K562 (cell line): ENCODE results near the gene FAM83E. TPM values are rescaled to one million over a fixed set of nuclear protein-coding genes. Genes with fewer than 3 reads are reported as not detected.
A peak's percentile ranks its signal among the peaks of the same experiment; 100 is the strongest.

Experiments
- ESRRA ChIP-seq: fragments of 450-650 bp; IDR thresholded peaks from 2 replicates; pipeline ENCODE4 v1.6.1; 2014; ENCODE audit warnings: low read depth, mild to moderate bottlenecking, moderate library complexity, borderline replicate concordance
- MYNN ChIP-seq, 2 experiments: sonication (generic); formaldehyde crosslinking in 1 of 2; IDR thresholded peaks; 2 replicates each; pipeline versions ENCODE4 v1.5.0 to v1.6.1; 2016 to 2020; ENCODE audit warnings: antibody characterized with exemption in 1 of 2, missing genetic modification reagents in 1 of 2
- RBFOX2 ChIP-seq: fragments of 200-400 bp; formaldehyde crosslinking; IDR thresholded peaks from 2 replicates; pipeline ENCODE4 v1.6.1; 2017; ENCODE audit warnings: low read depth, mild to moderate bottlenecking, low read length, moderate library complexity
- SRF ChIP-seq, 2 experiments: fragments of 250-450, 450-650 bp in 1 of 2; sonication (Bioruptor Pico) in 1 of 2; sonication (generic) in 1 of 2; formaldehyde crosslinking; IDR thresholded peaks; 2 replicates each; pipeline versions ENCODE4 v1.5.0 to v1.5.1; 2020 to 2022; ENCODE audit warnings: mild to moderate bottlenecking in 1 of 2, missing genetic modification reagents in 1 of 2
- TCFL5 ChIP-seq: fragments of 250-450 bp; sonication (Bioruptor Pico); conservative IDR thresholded peaks from 2 replicates; pipeline ENCODE4 v1.6.1; 2021; ENCODE audit warnings: mild to moderate bottlenecking, moderate library complexity, matching md5 sums
- ZNF507 ChIP-seq: conservative IDR thresholded peaks from 2 replicates; pipeline ENCODE4 v1.6.1; 2017; ENCODE audit warnings: missing genetic modification characterization, missing compliant biosample characterization
- ZNF586 ChIP-seq: fragments of 450-650 bp; formaldehyde crosslinking; conservative IDR thresholded peaks from 2 replicates; pipeline ENCODE4 v1.4.0; 2020; ENCODE audit warnings: mild to moderate bottlenecking, moderate library complexity
- ZNF76 ChIP-seq: fragments of 250-450 bp; sonication (Bioruptor Pico); IDR thresholded peaks from 2 replicates; pipeline ENCODE4 v1.4.0; 2020; ENCODE audit warnings: mild to moderate bottlenecking, moderate library complexity, borderline replicate concordance
- polyA plus RNA-seq, 8 experiments: library from polyadenylated mRNA; depleted of rRNA in 4 of 8; stranded (reverse) in 5 of 8; unstranded in 3 of 8; fragments of >200 nt; fragmentation: Nextera tagmentation in 2 of 8; fragmentation: Illumina TruSeq in 1 of 8; extraction: Ambion mirVana in 2 of 8; extraction: Trizol in 1 of 8; gene quantifications; 2 replicates each; pipeline versions ENCODE4 v1.2.1 to v1.2.3, GENCODE V29; 2011 to 2014; ENCODE audit warnings: inconsistent platforms in 1 of 8, missing spikeins in 1 of 8
- total RNA-seq, 7 experiments: library from RNA; depleted of rRNA in 6 of 7; stranded (reverse); fragments of >200 nt in 6 of 7; fragmentation: Illumina TruSeq in 2 of 7; extraction: Trizol in 2 of 7; gene quantifications; 2 replicates each; pipeline versions ENCODE4 v1.2.1 to v1.2.3, GENCODE V29; 2011 to 2021; ENCODE audit warnings: low replicate concordance in 1 of 7
- TF ChIP-seq, protein P1 (sequence below), 2 experiments: fragments of 150-350 bp in 1 of 2; IDR thresholded peaks; 2 replicates each; pipeline ENCODE4 v1.6.1; 2012 to 2016; ENCODE audit warnings: low read depth in 2 of 2, low read length in 2 of 2, mild to moderate bottlenecking in 1 of 2, moderate library complexity in 1 of 2
- TF ChIP-seq, protein P2 (sequence below): fragments of 450-650 bp; IDR thresholded peaks from 2 replicates; pipeline ENCODE4 v1.6.1; 2017; ENCODE audit warnings: mild to moderate bottlenecking, moderate library complexity
- TF ChIP-seq, protein P3 (sequence below): sonication (generic); formaldehyde crosslinking; IDR thresholded peaks from 2 replicates; pipeline ENCODE4 v1.9.0; 2022; ENCODE audit warnings: mild to moderate bottlenecking, missing genetic modification reagents
- TF ChIP-seq, protein P4 (sequence below), 2 experiments: fragments of 200-800 bp in 1 of 2; sonication (Bioruptor generic) in 1 of 2; sonication (generic) in 1 of 2; formaldehyde crosslinking in 1 of 2; IDR thresholded peaks in 1 of 2; conservative IDR thresholded peaks in 1 of 2; 2 replicates each; pipeline versions ENCODE4 v1.5.0 to v1.6.1; 2016 to 2020; ENCODE audit warnings: missing compliant biosample characterization in 1 of 2, missing genetic modification characterization in 1 of 2, missing genetic modification reagents in 1 of 2

Gene FAM83E
- total and polyA plus RNA-seq, 9 of the 15 experiments (the other 6 are each of a cell fraction or from before 2014, with no cell fraction given) = 0.15 to 0.87 (median 0.29) TPM; not detected in 4

DNA sequence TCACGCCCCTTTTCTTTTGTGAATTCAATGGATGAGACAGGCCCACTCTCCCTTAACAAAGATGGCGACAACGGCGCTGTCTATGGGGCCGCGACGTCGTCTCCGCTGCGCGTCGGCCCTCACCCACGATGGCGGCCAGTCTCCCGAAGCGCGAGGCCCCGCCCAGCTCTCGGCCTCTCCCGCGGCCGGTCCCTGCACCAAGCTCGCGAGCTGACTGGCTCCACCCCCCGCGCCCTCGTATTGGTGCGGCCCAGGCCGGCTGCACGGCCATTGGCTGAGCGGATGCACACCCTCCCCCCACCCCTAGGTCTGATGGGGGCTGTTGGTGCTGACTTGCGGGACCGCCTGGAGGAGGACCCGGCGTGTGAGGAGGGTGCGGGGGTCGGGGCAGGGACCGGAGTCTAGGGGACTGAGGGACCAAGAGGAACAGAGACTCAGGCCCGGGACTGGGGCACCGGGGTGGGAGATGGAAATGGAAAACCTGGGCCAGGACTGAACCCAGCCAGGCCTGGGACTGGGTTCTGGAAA, 9.3 kb upstream of the FAM83E start (continued):
- TF ChIP-seq, protein P1, sequence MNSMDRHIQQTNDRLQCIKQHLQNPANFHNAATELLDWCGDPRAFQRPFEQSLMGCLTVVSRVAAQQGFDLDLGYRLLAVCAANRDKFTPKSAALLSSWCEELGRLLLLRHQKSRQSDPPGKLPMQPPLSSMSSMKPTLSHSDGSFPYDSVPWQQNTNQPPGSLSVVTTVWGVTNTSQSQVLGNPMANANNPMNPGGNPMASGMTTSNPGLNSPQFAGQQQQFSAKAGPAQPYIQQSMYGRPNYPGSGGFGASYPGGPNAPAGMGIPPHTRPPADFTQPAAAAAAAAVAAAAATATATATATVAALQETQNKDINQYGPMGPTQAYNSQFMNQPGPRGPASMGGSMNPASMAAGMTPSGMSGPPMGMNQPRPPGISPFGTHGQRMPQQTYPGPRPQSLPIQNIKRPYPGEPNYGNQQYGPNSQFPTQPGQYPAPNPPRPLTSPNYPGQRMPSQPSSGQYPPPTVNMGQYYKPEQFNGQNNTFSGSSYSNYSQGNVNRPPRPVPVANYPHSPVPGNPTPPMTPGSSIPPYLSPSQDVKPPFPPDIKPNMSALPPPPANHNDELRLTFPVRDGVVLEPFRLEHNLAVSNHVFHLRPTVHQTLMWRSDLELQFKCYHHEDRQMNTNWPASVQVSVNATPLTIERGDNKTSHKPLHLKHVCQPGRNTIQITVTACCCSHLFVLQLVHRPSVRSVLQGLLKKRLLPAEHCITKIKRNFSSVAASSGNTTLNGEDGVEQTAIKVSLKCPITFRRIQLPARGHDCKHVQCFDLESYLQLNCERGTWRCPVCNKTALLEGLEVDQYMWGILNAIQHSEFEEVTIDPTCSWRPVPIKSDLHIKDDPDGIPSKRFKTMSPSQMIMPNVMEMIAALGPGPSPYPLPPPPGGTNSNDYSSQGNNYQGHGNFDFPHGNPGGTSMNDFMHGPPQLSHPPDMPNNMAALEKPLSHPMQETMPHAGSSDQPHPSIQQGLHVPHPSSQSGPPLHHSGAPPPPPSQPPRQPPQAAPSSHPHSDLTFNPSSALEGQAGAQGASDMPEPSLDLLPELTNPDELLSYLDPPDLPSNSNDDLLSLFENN (IDR thresholded peaks at IDR 0.05; ENCODE audit: low read depth in 2 of 2, low read length in 2 of 2) = no peak
- TF ChIP-seq, protein P2, sequence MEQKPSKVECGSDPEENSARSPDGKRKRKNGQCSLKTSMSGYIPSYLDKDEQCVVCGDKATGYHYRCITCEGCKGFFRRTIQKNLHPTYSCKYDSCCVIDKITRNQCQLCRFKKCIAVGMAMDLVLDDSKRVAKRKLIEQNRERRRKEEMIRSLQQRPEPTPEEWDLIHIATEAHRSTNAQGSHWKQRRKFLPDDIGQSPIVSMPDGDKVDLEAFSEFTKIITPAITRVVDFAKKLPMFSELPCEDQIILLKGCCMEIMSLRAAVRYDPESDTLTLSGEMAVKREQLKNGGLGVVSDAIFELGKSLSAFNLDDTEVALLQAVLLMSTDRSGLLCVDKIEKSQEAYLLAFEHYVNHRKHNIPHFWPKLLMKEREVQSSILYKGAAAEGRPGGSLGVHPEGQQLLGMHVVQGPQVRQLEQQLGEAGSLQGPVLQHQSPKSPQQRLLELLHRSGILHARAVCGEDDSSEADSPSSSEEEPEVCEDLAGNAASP = no peak
- TF ChIP-seq RBFOX2 = peak; percentile 78
- TF ChIP-seq, protein P3, sequence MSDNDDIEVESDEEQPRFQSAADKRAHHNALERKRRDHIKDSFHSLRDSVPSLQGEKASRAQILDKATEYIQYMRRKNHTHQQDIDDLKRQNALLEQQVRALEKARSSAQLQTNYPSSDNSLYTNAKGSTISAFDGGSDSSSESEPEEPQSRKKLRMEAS (CRISPR knock-in tag) = peak; percentile 65; the same call in 1 of the 2 replicates
- TF ChIP-seq MYNN (IDR thresholded peaks at IDR 0.05) = no peak
- TF ChIP-seq MYNN (CRISPR knock-in tag; IDR thresholded peaks at IDR 0.05) = no peak
- no peak for TF ChIP-seq ZNF586
- no peak for TF ChIP-seq TCFL5
- peak; percentile 23; the same call in 1 of the 2 replicates for TF ChIP-seq ESRRA
- TF ChIP-seq ZNF76 (CRISPR knock-in tag) = no peak
- no peak for TF ChIP-seq ZNF507
- TF ChIP-seq, protein P4, sequence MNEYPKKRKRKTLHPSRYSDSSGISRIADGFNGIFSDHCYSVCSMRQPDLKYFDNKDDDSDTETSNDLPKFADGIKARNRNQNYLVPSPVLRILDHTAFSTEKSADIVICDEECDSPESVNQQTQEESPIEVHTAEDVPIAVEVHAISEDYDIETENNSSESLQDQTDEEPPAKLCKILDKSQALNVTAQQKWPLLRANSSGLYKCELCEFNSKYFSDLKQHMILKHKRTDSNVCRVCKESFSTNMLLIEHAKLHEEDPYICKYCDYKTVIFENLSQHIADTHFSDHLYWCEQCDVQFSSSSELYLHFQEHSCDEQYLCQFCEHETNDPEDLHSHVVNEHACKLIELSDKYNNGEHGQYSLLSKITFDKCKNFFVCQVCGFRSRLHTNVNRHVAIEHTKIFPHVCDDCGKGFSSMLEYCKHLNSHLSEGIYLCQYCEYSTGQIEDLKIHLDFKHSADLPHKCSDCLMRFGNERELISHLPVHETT (CRISPR knock-in tag; conservative IDR thresholded peaks at IDR 0.05 in 1 of 2, IDR thresholded peaks at IDR 0.05 in 1 of 2) = 0 out of 4 replicates have a peak, but pooled peaks of 1 of the 2 experiments have one; percentile 49
- no peak; a peak in 1 of 4 replicates for TF ChIP-seq SRF (CRISPR knock-in tag; IDR thresholded peaks at IDR 0.05)
